HK-2 (cell line): ENCODE data around the gene MS4A10.
"Not testable (repeated sequence)": the region's sequence is repeated elsewhere in the genome, so short reads cannot be mapped to it uniquely, and the experiment has no call there.

Experiments used
- DNase-seq: peaks from one replicate; pipeline ENCODE4 v3.0.0-alpha.2; 2018; ENCODE audit not compliant: unreplicated experiment

Gene MS4A10

DNA sequence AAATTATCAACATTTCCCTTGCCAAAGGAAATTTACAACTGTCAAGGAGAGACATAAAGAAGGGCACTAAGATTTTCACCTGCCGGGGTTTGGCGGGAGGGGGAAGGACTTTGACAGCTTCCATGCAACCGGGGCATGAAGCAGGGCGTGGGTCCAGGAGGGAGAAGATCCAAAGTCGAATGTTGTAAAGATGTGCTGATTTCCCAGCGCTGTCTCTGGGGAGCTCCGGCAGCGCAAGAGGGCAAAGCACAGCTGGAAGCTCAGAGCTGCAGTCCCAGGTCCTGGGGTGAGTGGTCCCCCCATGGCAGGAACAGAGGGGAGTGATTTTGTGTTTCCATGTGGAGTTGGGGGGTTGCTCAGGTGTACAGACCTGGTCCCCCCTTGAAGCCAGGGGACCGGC lies at the start of gene MS4A10:
MS4A10 (plus strand) TSS at position 198 of the 400 bp plus-strand sequence. CDS start 5,003 bp downstream, outside the sequence.
- no peak for DNase-seq

DNA sequence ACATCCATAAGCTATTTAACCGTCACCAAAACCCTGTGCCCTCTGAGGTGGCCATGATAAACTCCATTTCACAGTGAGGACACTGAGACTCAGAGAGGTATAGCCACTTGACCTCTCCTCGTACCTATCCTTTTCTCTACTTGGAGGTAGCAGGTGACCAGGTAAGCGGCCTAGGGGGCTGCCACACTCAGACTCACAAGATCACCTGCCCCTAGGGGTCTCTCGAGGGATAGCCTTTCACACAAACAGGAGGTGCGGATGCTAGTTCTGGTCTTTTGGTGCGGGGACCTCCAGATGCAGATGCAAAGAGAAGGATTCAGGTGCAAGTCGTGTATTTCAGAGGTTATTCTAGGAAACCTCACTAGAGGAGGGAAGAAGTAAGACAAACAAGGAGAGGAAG lies 46.0 kb upstream of the MS4A10 start:
- DNase-seq = no peak

DNA sequence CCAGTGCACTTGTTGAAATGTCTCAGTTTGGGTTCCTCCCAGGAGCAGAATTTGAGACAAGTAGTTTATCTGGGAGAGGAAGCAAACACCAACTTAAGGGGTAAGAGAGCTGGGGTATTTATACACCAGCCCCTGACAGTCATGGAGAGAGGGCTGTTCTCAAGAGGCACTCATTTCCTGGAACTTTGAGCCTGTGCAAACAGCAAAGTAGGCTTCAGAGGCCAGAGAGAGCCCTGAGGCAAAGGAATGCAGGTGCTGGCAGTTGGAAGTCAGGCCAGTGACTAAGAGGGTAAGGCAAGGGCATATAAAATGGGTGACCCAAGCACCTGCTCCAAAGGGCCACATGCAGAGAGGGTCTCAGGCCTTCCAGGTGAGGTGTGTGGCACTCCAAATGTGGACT lies 44.6 kb upstream of the MS4A10 start:
- DNase-seq = no peak

DNA sequence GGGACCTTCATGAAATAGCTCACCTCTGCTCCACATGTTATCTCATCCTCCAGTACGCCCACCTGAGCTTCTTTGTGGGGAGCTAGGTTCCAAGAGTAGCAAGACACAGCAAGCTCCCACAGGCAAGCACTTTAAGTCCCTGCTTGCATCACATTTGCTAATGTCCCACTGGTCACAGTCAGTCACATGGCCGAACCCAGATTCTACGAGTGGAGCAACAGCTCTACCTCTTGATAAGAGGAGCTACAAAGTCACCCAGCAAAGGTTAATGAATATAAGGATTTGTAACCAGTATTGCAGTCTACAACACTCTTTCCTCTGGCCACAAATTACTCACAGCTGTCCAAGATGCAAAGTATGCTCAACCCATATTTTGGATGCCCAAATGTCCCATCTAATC lies 43.7 kb upstream of the MS4A10 start:
- DNase-seq = no peak

DNA sequence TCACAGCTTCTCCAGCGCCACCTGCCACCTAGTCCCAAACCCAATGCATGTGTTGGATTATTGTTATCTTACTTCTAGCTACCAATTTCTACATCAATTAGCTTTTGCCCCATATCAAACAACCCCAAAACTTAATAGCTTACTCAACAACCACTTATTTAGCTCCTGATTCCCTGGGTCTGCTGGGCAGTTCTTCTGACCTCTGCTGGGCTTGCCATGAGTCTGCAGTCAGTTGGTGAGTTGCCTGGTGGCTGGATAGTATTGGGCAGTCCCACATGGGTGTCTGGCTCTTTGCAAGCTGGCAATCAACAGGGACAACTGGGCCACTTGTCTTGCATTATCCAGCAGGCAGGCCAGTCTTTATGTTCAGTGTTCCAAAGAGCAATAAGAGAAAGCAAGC lies 42.1 kb upstream of the MS4A10 start:
- DNase-seq = no peak

DNA sequence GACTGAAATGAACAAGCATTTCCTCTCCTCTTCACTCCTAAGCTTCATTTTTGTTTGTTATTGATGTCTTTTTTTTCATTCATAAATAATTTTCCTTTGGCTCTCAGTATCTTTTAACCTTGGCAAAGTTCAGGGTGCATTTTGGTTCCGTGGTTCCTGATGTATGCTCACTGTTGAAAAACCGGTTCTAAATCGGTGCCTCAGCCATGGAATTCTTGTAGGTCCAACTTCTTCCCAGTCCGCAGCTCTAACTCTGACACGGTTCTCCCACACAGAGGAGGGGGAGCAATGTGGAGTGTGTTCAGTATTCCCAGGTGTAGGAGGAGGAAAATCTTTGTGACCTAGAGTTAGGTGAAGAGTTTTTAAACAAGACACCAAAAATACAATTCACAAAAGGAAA lies 41.0 kb upstream of the MS4A10 start:
- no peak for DNase-seq

DNA sequence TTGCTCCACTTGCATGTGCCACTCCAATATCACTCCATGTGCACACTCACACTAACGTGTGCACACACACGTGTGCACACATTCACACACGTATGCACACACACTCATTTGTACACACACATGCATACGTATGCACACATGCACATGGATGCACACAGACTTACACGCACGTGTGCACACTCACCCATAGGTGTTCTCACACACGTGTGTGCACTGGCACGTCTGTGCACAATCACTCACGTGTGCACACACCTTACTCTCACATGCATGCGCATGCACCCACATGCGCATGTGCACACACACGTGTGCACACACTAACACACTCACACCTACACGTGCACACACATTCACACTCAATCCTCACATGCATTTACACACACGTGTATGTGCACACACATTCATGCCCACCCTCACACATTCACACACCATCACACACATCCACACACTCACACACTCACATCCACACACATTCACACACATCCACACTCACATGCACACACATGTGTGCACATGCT lies 37.7 kb upstream of the MS4A10 start:
- DNase-seq = no peak

DNA sequence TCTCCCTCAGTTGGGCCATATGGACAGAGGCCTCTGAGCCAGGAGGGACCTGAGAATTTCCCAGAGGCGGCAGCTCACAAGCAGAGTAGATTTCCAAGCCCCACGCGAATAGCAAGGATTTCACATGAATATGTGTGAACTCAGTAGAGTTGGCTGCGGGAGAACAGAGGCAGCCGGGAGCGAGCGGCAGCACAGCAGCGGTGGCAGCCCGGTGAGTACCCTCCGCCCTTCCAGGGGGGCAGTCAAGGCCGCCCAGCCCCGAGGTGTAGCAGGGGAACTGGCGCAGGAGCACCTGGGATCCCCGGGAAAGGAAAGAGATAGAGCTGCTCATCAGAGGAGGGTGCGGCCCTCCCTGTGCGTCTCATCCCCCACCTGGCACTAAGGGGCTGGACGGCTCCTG lies 36.9 kb upstream of the MS4A10 start:
- no peak for DNase-seq

DNA sequence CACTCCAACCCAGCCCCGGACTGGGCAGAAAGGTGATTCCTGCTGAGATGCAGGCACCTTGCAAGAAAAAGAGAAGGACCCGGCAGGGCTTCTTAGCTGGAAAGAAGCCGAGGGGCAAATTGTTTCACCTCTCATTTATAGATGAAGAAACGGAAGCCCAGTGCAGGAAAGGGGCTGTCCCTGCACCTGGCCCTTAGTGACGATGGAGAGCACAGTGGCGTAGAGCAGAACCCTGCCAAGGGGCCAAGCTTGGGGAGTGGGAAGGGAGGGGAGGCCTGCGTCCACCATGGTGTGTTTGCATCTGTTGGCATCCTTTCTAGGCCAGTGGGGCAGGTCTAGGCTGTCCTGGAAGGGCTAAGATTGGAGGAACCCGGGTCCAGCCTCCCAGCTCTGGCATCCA lies 36.3 kb upstream of the MS4A10 start:
- DNase-seq = no peak

DNA sequence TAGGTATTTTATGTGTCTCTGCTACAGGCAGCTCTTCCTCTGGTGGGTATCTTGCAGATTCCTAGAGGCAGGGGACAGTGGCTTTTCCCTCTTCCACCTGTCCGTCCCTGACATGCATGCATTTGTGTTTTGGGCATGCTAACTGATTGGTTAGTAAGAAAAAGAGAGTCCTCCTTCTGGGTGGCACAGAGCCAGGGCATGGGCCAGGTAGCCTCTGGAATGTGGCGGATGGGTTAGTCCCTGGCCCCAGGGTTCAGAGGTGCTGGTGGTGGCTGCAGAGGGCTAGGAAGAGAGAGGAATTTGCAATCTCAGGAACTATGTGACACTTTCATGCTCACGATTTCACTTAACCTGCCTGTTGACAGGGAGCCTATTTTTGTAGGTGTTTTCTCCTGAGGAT lies 34.2 kb upstream of the MS4A10 start:
- no peak for DNase-seq

DNA sequence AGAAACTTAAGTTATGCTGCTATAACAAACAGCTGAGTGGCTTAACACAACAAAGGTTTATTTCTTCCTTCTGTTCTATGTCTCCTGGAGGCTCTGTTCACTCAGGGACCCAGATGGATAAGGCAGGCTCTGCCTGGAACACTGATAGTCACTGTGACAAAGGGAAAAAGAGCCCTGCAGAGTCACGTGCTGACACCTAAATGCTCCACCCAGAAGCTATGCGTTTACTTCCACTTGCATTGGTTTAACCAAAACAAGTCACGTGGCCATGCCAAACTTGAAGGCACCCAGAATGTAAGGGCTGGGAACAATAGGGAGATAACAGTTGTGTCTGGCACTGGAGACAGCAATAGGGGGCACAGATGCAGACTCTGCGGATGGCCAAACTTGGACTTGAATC lies 31.8 kb upstream of the MS4A10 start:
- no peak for DNase-seq

DNA sequence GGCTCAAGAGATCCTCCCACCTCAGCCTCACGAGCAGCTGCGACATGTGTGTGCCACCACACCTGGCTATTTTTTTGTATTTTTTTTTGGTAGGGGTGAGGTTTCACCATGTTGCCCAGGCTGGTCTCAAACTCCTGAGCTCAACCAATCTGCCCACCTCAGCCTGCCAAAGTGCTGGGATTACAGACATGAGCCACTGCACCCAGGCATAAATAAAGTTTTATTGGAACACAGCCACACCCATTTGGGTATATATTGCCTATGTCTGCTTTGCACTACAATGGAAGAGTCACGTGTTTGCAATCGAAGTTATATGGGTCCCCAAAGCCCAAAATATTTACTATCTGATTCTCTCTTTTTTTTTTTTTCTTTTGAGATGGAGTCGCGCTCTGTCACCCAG lies 30.2 kb upstream of the MS4A10 start:
- no peak for DNase-seq

DNA sequence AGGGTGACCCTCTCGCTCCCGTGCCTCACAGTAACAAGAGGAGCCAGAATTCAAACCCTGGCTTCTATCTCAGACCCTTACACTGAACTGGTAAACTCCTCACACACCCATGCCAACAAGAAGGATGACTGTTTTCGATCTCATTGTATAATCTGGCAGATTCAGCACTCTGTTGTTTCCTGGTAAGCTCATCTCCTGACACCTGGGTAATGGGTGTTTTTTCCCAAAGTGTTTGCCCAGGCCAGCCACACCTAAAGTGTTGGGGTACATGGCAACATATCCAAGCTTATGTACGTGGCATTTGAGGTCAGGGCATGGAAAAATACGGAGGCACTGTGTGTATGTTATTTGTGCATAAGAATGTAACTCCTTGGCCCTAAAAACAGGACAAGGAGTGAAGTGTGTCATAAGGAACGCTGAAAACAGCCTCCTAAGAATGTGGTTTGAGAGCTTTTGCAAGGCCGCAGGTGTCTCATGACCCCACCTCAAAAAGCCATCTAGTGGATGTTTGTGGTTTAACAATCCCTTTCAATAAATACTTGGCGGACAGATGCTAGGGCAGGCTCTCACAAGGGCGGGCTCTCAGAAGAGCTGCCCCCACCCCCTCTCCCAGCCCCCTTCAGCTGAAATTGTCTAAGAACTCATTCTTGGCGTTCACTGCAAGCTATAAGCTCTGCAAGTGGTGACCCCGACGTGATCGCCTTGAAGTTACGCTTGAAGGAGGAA lies 28.7 kb upstream of the MS4A10 start, which contains the start of gene MS4A15:
MS4A15 (plus strand) TSS at position 561 of the 726 bp plus-strand sequence. CDS start 6,867 bp downstream, outside the sequence.
- no peak for DNase-seq

DNA sequence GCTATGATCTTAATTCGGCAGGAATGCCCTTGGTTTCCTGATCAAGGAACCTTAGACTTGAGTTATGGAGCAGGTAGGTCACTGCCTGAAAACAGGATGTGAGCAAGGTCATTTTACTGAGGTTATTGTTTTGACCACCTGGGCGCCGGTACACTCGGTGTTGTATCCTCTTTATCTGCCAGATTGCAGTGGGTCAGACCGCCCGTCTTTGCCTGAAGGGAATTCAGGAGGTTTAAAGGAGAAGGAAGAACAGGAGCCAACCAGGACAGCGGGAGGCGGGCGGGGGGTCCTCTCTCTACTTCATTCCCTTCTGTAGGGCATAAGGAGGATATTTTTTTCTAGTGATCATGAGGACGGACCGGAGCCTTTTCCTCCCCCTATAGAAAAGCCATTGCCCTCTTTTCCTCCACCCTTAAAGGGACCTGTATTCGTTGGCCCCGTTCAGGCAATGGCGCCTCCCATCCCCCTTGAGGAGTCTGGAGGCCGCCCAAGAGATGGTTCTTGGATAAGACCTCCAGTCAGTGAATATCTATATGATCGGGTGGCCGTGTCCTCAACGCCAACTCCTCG lies 27.8 kb upstream of the MS4A10 start:
- DNase-seq = no peak

DNA sequence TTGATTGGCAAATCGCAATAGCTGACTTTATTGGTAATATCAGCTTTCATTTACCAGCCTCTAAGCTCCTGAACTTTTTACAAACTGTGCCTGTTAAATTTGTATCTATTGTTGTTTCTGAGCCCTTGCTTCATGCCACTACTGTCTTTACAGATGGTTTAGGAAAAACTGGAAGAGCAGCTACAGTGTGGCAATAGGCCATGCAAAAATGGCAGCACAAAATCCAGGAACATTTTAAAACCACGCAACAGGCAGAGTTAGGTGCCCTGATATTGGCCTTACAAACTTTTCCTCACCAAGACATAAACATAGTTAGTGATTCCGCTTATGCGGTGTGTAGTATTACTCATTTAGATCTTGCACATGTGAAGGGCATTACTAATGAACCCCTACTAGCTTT lies 26.5 kb upstream of the MS4A10 start:
- not testable (repeated sequence) for DNase-seq

DNA sequence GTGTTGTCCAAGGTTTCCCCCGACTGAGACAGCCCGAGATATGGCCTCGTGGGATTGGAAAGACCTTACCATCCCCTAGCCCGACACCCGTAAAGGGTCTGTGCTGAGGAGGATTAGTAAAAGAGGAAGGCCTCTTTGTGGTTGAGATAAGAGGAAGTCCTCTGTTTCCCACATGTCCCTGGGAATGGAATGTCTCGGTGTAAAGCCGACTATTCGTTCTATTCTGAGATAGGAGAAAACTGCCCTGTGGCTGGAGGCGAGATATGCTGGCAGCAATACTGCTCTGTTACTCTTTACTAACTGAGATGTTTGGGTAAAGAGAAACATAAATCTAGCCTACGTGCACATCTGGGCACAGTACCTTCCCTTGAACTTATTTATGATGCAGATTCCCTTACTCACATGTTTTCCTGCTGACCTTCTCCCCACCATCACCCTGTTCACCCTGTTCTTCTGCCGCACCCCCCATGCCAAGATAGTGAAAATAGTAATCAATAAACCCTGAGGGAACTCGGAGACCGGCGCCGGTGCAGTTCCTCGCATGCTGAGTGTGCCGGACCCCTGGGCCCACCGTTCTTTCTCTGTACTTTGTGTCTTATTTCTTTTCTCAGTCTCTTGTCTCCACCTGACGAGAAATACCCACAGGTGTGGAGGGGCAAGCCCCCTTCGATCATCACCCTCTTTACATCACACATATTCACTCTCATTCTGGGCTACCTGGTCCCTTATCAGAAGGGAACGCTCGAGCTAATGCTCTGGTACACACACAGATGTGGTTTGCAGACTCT lies 25.5 kb upstream of the MS4A10 start:
- DNase-seq = not testable (repeated sequence)

DNA sequence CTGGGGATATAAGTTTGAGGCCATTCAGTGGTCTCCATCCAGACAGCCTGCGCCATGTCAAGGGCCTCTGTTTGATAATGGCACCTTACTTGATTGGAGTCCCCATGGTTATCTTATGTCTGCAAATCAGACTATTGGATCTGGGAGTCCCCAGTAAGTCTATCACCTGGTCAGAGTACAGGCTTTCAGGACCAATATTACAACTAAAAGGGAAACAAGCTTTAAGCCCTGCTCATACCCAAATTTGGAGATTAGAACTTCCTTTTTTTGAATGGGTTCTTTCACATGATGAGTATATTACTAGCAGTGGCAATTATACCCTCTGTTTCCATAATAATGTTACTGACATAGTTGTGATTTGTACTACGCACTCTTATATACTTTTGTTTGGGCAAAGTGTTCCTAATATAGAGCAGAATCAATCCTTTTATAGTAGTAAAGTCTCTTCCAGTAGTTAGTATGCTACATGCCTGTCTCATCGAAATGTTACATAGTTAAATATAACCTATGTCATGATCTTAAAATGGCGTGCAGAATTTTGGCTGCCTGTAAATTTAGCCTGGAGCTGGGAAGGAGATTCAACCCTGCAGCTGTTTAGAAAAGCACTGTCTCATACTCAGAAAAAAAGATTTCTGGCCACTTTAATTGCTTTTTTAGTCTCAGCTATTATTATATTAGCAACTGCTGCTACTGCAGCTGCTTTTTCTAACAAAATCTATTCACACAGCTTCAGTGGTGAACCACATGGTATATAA lies 23.5 kb upstream of the MS4A10 start:
- DNase-seq = no peak

DNA sequence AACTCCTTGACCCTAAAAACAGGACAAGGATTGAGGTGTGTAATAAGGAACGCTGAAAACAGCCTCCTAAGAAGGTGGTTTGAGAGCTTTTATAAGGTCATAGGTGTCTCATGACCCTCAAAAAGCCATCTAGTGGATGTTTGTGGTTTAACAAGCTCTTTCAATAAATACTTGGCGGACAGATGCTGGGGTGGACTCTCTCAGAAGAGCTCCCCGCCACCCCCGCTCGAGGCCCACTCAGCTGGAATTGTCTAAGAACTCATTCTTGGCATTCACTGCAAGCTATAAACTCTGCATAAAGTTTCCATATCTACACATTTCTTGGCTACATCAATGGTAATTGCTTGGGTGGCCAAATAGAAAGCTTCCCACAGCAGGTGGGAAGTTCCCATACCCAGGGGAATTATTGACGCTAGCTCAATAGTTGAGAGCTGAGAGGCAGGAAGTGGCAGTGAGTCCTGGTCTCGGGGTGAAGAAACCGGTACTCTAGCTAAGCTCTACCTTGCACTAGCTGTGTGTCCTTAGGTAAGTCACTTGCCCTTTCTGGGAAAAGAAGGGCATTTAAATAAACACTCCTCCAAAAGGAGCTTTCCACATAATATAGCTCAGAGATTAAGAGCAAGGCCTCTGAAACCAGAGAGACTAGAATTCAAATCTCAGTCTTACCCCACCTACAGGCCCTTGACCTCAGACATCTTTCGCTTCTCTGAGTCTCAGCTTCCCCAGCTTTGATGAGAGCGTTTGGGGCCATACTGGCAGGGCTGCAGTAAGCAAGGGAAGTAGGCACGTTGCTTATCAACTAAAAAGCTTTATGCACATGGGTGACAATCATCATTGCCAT lies 22.1 kb upstream of the MS4A10 start:
- DNase-seq = no peak

DNA sequence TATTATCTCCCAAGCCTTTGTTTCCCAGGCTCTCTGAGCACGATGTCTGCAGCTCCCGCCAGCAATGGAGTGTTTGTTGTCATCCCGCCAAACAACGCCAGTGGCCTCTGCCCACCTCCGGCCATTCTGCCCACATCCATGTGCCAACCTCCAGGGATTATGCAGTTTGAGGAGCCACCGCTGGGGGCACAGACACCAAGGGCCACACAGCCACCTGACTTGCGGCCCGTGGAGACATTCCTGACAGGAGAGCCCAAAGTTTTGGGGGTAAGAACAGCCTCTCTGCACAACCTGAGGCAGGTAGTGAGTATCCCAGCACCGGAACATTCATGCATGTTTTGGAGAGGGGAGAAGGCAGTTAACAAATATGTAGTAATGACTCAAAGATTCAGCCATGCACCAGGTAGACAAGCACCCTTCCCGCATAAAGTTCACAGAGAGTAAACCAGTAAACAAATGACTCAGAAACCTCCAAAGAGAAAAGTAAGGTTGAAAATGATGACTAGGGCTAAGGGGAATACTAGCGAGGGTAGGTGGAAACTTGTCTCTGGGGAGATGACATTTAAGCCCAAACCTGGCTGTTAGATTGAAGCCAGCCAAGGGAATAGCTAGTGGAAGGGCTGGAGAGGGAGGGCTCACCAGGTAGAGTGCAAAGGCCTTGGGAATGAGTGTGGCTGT lies 21.3 kb upstream of the MS4A10 start:
- no peak for DNase-seq

DNA sequence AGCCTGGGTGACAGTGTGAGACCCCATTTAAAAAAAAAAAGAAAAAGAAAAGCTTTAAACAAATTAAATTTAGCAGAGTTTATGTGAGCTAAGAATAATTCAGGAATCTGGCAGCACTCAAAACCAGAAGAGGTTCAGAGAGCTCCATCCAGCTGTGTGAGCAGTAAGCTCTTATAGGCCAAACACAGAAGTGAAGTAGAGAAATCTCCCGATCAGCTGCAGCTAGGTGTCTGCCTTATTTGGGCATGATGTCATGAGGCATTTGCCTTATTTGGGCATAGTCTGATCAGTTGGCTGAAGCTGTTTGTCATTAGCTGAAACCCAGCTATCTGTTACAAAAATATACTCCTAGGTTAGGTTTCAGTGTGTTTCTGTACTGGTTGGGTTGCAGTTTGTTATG lies 20.3 kb upstream of the MS4A10 start:
- DNase-seq = no peak
